ENCODE measurements around the gene RRP1B. TPM values are rescaled to one million over a fixed set of nuclear protein-coding genes. Genes with fewer than 3 reads are reported as not detected.
A peak's percentile ranks its signal among the peaks of the same experiment; 100 is the strongest.

The RRP1B gene
- total RNA-seq, 4 donors from 2014 or later: 13.3 to 23.4 (median 22.5) TPM

- H3K4me3 ChIP-seq: peak overlapping the region; percentile 22 to 68 (median 50)
Measured at GRCh38 chr21:43728467-43729390, 69.4 kb downstream of the RRP1B start.

DNA sequence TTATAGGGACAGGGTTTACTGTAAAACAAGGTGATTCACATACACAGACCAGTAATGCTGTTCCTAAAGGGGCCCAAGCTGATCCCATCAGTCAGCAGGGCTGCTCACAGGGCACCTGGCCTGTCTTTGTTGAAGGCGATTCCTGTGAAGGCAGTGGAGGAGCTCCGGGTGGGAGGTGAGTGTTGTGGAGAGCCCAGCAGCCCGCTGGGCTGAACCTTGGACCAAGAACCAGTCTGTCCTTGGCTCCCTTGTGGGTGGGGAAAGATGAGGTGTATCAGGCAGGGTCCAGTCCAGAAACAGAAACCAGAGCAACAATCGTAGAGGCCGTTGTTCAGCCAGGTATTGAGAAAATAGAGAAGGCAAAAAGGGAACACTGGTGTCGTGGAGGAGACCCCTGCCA, 72.1 kb downstream of the RRP1B start:
- Histone ChIP-seq H3K27me3 (no peaks in the 10 kb centered on the region), H3K4me1 (peaks cover 65 to 91% (median 70%) of the 10 kb centered on the region in 3 donors), H3K4me3 (no peak overlapping the region), H3K9me3 (no peaks in the 10 kb centered on the region), H3K36me3 (peaks cover 0 to 19% (median 0%) of the 10 kb centered on the region in 3 donors), H3K27ac (peak overlapping the region; percentile 57 to 85 (median 78))
- TF ChIP-seq, protein P1, sequence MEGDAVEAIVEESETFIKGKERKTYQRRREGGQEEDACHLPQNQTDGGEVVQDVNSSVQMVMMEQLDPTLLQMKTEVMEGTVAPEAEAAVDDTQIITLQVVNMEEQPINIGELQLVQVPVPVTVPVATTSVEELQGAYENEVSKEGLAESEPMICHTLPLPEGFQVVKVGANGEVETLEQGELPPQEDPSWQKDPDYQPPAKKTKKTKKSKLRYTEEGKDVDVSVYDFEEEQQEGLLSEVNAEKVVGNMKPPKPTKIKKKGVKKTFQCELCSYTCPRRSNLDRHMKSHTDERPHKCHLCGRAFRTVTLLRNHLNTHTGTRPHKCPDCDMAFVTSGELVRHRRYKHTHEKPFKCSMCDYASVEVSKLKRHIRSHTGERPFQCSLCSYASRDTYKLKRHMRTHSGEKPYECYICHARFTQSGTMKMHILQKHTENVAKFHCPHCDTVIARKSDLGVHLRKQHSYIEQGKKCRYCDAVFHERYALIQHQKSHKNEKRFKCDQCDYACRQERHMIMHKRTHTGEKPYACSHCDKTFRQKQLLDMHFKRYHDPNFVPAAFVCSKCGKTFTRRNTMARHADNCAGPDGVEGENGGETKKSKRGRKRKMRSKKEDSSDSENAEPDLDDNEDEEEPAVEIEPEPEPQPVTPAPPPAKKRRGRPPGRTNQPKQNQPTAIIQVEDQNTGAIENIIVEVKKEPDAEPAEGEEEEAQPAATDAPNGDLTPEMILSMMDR (IDR thresholded peaks at IDR 0.05): no peak
- TF ChIP-seq POLR2A (IDR thresholded peaks at IDR 0.05): no peak
- WGBS, 2 donors: 70 to 83% methylated on average over 3 to 5 of the region's 6 CpGs
- DNase-seq: no peak
- intact Hi-C loops (cut with DNase I): no loop called here

More at GRCh38 chr21:43728467-43729390, 69.4 kb downstream of the RRP1B start:
- peaks cover 5 to 9% (median 7%) of the 10 kb centered on the region in 3 donors for H3K36me3 ChIP-seq
- 1 to 2% methylated on average over 9 to 14 of the region's 59 CpGs for WGBS, 2 donors
- TF ChIP-seq POLR2A (IDR thresholded peaks at IDR 0.05): peak in 2 of 4 donors; percentile 44 to 62
- TF ChIP-seq, protein P1 (IDR thresholded peaks at IDR 0.05): peak in 1 of 6 experiments; percentile 33
- intact Hi-C loops (cut with DNase I): no loop called here
- no peaks in the 10 kb centered on the region for H3K9me3 ChIP-seq
- peak; percentile 64 for DNase-seq
- H3K4me1 ChIP-seq: peaks cover 72 to 98% (median 73%) of the 10 kb centered on the region in 3 donors
- no peaks in the 10 kb centered on the region for H3K27me3 ChIP-seq
- peak overlapping the region; percentile 63 to 90 (median 82) for H3K27ac ChIP-seq

- Histone ChIP-seq H3K36me3 (peaks cover 0 to 26% (median 0%) of the 10 kb centered on the region in 3 donors), H3K4me1 (peaks cover 58 to 85% (median 64%) of the 10 kb centered on the region in 3 donors), H3K27ac (peak overlapping the region; percentile 67 to 85 (median 78)), H3K4me3 (peak overlapping the region in 1 of 4 donors; percentile 14), H3K27me3 (no peaks in the 10 kb centered on the region), H3K9me3 (no peaks in the 10 kb centered on the region)
- 20 to 39% methylated on average over 16 to 23 of the region's 23 CpGs for WGBS, 2 donors
- no peak for TF ChIP-seq POLR2A (IDR thresholded peaks at IDR 0.05)
- TF ChIP-seq, protein P1 (IDR thresholded peaks at IDR 0.05): no peak
- intact Hi-C loops (cut with DNase I): no loop called here
- DNase-seq: no peak
Measured at GRCh38 chr21:43731891-43732711, 72.7 kb downstream of the RRP1B start.

DNA sequence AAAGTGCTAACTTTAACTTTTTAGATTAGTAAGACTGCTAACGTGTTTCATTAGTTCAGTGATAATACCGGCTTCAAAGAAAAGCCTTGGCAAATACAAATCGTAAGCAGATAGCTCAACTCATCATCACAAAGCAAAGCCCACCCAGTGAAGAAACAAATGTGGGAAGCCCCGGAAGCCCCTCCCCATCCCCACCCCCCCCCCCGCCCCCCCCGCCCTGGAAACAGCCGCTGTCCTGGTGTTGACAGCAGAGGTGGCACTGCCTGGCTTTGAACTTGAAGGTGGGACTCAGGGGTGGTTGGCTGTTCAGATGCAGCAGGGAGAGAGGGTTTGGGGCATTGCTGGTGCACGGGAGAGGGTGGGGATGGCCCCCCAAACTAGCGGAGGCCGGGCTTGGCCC, 73.7 kb downstream of the RRP1B start:
- H3K36me3 ChIP-seq: peaks cover 3 to 35% (median 6%) of the 10 kb centered on the region in 3 donors
- intact Hi-C loops (cut with DNase I): no loop called here
- 46 to 56% methylated on average over 4 to 7 of the region's 10 CpGs for WGBS, 2 donors

More for the DNA sequence above, 73.7 kb downstream of the RRP1B start:
- Histone ChIP-seq H3K4me1 (peaks cover 49 to 75% (median 54%) of the 10 kb centered on the region in 3 donors), H3K9me3 (no peaks in the 10 kb centered on the region), H3K27ac (peak overlapping the region; percentile 67 to 85 (median 78)), H3K27me3 (no peaks in the 10 kb centered on the region), H3K4me3 (peak overlapping the region in 1 of 4 donors; percentile 29)
- TF ChIP-seq POLR2A (IDR thresholded peaks at IDR 0.05): no peak
- TF ChIP-seq, protein P1 (IDR thresholded peaks at IDR 0.05): no peak
- DNase-seq: no peak

Measured in esophagus squamous epithelium (tissue), 5 donors.